ENCODE data around the gene TMEM59.
A peak's percentile ranks its signal among the peaks of the same experiment; 100 is the strongest.
"Not testable (repeated sequence)": the region's sequence is repeated elsewhere in the genome, so short reads cannot be mapped to it uniquely, and the experiment has no call there.

Gene TMEM59

DNA sequence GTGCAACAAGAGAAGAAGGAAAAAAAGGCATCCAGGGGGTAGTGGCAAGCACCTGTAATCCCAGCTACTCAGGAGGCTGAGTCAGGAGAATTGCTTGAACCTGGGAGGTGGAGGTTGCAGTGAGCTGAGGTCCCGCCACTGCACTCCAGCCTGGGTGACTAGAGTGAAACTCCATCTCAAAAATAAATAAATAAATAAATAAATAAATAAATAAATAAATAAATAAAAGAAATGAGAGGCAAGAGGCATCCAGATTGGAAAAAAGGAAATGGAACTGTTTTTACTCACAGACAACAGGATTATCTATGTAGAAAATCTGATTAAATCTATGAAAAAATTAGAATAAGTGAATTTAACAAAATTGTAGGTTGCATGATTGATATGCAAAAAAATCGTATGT, 58.5 kb downstream of the TMEM59 start:
- not testable (repeated sequence) for FAIRE-seq; DNase-seq (ENCODE audit: extremely low spot score, insufficient read length, low read depth)

DNA sequence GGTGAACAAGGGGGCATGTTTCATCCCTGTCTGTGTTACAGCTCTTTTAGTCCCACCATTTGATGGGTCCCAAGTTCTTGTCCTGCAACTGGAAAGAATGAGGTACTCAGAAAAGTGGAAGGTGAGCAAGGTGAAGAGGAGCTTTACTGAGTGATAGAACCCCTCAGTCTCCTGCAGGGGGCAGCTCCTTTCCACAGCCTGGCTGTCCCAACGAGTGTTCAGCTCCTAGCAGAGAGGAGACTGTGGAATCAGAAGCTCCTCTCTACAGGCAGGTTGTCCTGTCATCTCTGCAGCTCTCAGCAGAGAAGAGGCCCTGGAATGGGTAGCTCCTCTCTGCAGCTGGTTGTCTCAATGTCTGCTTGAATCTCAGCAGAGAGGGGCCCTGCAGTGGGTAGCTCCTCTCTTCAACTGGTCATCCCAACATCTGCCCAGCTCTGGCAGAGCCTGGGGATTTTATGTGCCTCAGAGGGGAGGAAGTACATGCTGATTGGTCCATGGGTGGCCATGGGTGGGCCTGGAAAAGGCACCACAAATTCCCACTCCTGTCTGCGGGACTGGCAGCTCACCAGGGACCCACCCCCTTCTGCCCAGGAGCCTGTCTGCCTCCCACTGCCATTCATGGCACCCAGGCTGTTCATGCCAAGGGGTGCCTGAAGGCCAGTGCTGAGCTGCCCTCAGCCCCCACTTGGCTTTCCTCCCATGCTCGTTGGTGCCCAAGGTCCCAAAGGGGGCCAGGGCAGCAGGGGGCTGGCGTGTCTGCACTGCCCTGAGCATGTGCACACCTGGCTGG, 60.7 kb downstream of the TMEM59 start:
- no peak for FAIRE-seq

DNA sequence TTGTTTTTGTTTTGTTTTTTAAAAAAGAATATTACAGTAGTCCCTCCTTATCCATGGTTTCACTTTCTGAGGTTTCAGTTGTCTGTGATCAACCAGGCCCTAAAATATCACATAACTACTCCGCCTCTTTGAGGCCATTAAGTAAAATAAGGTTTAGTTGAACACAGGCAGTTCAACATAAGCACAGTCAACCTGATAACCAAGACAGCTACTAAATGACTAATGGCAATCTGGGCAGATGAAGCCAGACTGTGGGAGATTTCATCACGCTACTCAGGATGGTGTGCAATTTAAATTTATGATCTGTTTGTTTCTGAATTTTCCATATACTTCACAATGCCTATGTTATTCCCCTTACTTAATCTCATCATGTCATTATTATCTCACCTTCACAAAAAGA, 65.1 kb downstream of the TMEM59 start:
- FAIRE-seq: peak; percentile 18
- DNase-seq (ENCODE audit: extremely low spot score, insufficient read length, low read depth): no peak

More for the DNA sequence above, 60.7 kb downstream of the TMEM59 start:
- no peak for DNase-seq (ENCODE audit: extremely low spot score, insufficient read length, low read depth)

GRCh38 chr1:53986458-53986857, 66.5 kb downstream of the TMEM59 start:
- no peak for DNase-seq (ENCODE audit: extremely low spot score, insufficient read length, low read depth)
- FAIRE-seq: no peak

- FAIRE-seq (no peak), DNase-seq (ENCODE audit: extremely low spot score, insufficient read length, low read depth) (no peak)
Measured at GRCh38 chr1:53984726-53985125, 68.3 kb downstream of the TMEM59 start.

GRCh38 chr1:53982763-53983104, 70.3 kb downstream of the TMEM59 start:
- FAIRE-seq (no peak), DNase-seq (ENCODE audit: extremely low spot score, insufficient read length, low read depth) (no peak)

DNA sequence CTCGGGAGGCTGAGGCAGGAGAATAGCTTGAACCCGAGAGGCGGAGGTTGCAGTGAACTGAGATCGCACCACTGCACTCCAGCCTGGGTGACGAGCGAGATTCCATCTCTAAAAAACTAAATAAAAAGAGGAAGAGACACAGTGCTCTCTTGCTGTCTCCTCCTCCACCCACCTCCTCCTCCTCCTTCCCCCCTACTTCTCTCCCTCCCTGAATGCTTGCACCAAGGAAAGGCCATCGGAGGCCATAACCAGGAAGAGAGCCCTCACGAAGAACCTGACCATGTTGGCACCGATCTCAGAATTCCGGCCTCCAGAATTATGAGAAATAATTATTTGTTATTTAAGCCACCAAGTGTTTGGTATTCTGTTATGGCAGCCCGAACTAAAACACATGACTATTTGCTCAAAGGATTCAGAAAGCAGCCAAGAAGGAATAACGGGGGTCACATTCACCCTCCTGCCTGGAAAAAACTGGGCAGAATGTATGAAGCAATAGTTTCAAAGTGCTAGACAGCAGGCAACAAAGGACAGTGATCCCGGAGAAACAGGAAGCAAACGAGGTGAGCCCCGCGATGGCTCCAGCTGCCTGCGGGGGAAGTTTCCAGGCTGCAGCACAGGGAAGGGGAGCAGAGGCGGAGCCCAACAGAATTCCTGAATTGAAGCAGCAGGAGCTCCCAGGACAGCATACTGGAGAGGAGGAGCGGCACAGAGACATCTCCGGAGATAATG, 70.8 kb downstream of the TMEM59 start:
- DNase-seq (ENCODE audit: extremely low spot score, insufficient read length, low read depth) (no peak), FAIRE-seq (no peak)

GRCh38 chr1:53981220-53981619, 71.8 kb downstream of the TMEM59 start:
- no peak for DNase-seq (ENCODE audit: extremely low spot score, insufficient read length, low read depth)
- FAIRE-seq: no peak

DNA sequence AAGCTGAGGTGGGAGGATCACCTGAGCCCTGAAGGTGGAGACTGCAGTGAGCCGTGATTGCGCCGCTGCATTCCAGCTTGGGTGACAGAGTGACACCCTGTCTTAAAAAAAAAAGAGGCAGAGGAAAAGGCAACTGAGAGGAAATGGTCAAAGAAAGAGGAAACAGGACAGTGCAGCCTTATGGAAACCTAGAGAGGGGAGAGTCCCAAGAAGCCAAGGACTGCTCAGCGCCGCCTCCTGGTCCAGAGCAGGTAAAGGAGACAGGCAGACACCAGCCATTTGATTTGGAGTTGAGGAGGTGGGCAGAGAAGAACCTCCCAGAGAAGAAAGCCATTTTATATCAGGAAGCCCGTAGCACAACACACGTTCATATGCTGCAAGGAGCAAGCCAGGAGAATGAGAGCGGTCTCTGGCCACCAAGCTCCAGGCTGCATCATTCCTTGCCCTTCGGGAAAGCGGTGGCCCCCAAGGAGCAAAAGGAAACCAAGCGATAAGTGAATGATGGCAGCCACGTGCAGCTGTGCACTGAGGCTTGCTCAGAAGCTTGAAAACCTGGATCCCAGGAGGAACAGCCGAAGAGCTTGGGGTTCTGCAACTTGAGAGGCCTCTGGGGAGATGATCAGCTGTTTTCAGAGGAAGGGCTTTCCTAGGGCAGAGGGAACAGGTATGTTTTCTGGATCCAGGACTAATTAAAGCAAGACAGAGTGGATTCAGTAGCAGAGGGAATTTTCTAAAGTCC, 73.1 kb downstream of the TMEM59 start:
- FAIRE-seq: no peak
- no peak for DNase-seq (ENCODE audit: extremely low spot score, insufficient read length, low read depth)
